Right atrium auricular region (tissue), 2 donors: ENCODE measurements around the gene MAPT. TPM values are rescaled to one million over a fixed set of nuclear protein-coding genes. Genes with fewer than 3 reads are reported as not detected.

Source experiments
- DNase-seq: peaks from one replicate; pipeline ENCODE4 v3.0.0-alpha.2; 2019; ENCODE audit warnings: low spot score
- H3K27ac ChIP-seq, 2 donors: fragments of 200-600 bp; sonication (generic); 1 replicate in 1 of 2; 2 replicates in 1 of 2; pipeline ENCODE4 v1.5.1; 2016 to 2019
- H3K27me3 ChIP-seq, 2 donors: fragments of 200-600 bp; sonication (generic); one replicate each; pipeline versions ENCODE4 v1.5.1 to v1.6.0; 2017 to 2019
- H3K36me3 ChIP-seq: fragments of 200-600 bp; sonication (generic); one replicate; pipeline ENCODE4 v1.5.1; 2016
- H3K4me1 ChIP-seq, 2 donors: fragments of 200-600 bp; sonication (generic); one replicate each; pipeline versions ENCODE4 v1.5.1 to v1.6.0; 2017 to 2019
- H3K4me3 ChIP-seq, 2 donors: fragments of 200-600 bp; sonication (generic); 1 replicate in 1 of 2; 2 replicates in 1 of 2; pipeline ENCODE4 v1.5.1; 2017 to 2019; ENCODE audit warnings: mild to moderate bottlenecking in 1 of 2, moderate library complexity in 1 of 2
- H3K9me3 ChIP-seq, 2 donors: fragments of 200-600 bp; sonication (generic); one replicate each; pipeline ENCODE4 v1.5.1; 2019
- total RNA-seq, 2 donors: library from RNA; depleted of rRNA; stranded (reverse); fragments of >200 nt; gene quantifications; one replicate each; pipeline ENCODE4 v1.1.0, GENCODE V29; 2016
- TF ChIP-seq, protein P1 (sequence below), 2 donors: fragments of 200-600 bp; sonication (generic); IDR thresholded peaks; one replicate each; pipeline ENCODE4 v1.5.1; 2019; ENCODE audit warnings: antibody characterized with exemption in 2 of 2

Gene MAPT
- total RNA-seq, 2 donors from 2014 or later: 7.8 to 23.0 TPM

DNA sequence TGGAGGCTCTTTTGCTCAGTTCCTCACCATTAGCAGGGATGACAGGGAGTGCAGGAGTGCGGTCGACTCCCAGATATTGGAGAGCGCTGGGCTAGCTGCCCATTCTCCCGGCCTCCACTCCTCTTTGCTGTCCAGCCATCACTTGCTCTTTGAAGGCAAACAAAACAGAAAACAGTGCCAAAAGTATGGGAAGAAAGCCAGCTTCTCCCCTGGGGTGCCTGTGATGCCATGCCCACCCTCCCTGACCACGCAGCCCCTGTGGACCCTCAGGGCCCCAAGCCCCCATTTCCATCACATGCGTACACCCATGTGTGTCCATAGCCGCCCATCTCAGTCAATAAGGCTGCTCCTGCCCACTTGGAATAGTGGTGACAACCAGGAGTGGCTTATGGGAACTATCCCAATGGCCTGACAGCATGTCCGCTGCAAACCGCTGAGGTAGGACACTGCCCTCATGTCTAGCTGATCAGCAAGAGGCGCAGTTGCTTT is 30.0 kb downstream of the MAPT start:
- H3K9me3 ChIP-seq: peaks cover 6 to 16% of the 10 kb centered on the region in 2 donors
- H3K27me3 ChIP-seq: no peaks in the 10 kb centered on the region
- H3K36me3 ChIP-seq: no peaks in the 10 kb centered on the region
- no peaks in the 10 kb centered on the region for H3K4me1 ChIP-seq
- TF ChIP-seq, protein P1, sequence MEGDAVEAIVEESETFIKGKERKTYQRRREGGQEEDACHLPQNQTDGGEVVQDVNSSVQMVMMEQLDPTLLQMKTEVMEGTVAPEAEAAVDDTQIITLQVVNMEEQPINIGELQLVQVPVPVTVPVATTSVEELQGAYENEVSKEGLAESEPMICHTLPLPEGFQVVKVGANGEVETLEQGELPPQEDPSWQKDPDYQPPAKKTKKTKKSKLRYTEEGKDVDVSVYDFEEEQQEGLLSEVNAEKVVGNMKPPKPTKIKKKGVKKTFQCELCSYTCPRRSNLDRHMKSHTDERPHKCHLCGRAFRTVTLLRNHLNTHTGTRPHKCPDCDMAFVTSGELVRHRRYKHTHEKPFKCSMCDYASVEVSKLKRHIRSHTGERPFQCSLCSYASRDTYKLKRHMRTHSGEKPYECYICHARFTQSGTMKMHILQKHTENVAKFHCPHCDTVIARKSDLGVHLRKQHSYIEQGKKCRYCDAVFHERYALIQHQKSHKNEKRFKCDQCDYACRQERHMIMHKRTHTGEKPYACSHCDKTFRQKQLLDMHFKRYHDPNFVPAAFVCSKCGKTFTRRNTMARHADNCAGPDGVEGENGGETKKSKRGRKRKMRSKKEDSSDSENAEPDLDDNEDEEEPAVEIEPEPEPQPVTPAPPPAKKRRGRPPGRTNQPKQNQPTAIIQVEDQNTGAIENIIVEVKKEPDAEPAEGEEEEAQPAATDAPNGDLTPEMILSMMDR (IDR thresholded peaks at IDR 0.05): no peak
- H3K27ac ChIP-seq: no peak overlapping the region
- DNase-seq: no peak
- H3K4me3 ChIP-seq: no peak overlapping the region

DNA sequence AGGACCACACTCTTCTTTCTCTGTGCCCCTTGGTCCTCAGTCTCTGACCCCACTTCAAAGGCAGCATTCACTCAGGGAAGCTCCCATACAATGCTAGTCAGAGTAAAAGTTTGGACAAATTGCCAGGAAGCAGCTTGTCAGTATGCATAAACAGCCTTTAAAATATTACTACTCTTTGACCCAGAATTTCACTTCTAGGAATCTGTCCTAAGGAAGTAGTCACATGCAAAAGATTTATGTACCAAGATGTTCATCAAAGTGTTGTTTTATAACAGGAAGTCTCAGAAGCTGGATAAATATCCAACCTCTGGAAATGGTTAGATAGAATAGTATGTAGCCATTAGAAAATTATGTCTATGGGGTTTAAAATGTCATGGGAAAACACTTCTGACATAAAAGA is 31.0 kb downstream of the MAPT start:
- Histone ChIP-seq H3K27ac (no peak overlapping the region), H3K9me3 (peaks cover 6 to 16% of the 10 kb centered on the region in 2 donors), H3K4me1 (no peaks in the 10 kb centered on the region), H3K27me3 (no peaks in the 10 kb centered on the region), H3K36me3 (no peaks in the 10 kb centered on the region), H3K4me3 (no peak overlapping the region)
- no peak for DNase-seq
- TF ChIP-seq, protein P1 (IDR thresholded peaks at IDR 0.05): no peak

DNA sequence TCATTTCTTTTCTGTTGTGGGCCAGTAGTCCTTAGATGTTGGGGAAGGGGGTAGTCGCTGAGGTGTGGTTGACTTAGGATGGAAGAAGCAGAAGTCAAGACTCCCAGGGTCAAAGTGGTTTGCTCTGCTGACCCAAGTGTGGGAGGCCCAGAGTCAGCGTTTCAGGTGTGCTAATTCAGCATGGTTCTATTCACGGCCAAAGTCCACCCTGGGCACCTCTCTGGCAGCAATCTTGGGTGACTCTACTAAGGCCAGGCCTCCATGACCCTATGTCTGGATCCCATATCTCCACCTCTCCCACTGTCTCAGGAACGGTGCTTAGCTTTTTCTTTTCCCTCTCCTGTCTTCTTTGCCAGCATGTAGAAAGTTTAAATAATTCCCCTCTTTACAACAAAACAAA is 32.9 kb downstream of the MAPT start:
- TF ChIP-seq, protein P1 (IDR thresholded peaks at IDR 0.05): no peak
- Histone ChIP-seq H3K36me3 (no peaks in the 10 kb centered on the region), H3K4me1 (no peaks in the 10 kb centered on the region), H3K27me3 (no peaks in the 10 kb centered on the region), H3K9me3 (peaks cover 6 to 16% of the 10 kb centered on the region in 2 donors), H3K4me3 (no peak overlapping the region), H3K27ac (no peak overlapping the region)
- DNase-seq: no peak

DNA sequence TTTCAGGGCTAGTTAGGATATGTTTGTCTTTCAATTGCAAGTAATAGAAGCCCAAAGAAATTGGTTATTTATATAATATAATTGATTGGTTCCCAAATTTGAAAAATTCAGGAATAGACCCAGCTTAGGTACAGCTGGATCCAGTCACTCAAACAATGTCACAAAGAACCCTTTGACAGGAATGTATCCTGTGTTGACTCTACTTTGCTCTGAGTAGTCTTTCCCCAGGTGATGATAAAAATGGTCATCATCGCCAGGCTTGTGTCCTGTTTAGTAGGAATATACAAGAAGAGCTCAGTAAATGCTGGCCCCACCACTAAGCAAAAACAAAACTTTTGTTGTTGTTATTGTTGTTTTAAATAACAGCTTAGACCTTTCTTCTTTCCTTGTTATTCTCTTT is 35.0 kb downstream of the MAPT start:
- TF ChIP-seq, protein P1 (IDR thresholded peaks at IDR 0.05): no peak
- H3K4me1 ChIP-seq: no peaks in the 10 kb centered on the region
- no peaks in the 10 kb centered on the region for H3K27me3 ChIP-seq
- H3K4me3 ChIP-seq: no peak overlapping the region
- DNase-seq: no peak
- H3K9me3 ChIP-seq: peaks cover 6 to 16% of the 10 kb centered on the region in 2 donors
- H3K27ac ChIP-seq: no peak overlapping the region
- H3K36me3 ChIP-seq: no peaks in the 10 kb centered on the region

DNA sequence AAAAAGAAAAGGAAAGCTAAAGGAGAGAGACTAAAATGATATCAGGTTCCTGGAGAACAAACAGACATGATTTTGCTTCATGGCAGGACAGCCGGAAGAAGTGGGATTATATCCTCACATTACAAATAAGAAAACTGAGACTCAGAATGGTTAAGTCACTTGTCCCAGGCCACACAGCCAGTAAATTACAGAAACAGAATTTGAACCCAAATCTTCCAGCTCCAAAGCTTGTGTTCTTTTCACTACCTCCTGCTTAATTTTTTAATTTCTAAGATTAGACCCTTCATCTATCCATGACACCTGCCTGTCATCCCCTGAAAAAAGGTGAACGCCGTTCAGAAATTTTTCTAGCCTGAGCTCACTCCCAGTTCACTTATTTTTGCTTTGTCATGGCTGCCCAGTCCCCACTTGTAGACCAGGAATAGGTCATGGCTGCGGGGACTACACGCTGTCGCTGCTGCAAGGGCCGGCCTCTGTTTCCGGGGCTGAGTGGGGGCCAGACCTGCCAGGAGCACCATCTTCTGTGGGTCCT is 36.1 kb downstream of the MAPT start:
- no peak overlapping the region for H3K4me3 ChIP-seq
- H3K4me1 ChIP-seq: no peaks in the 10 kb centered on the region
- H3K36me3 ChIP-seq: no peaks in the 10 kb centered on the region
- H3K27ac ChIP-seq: no peak overlapping the region
- DNase-seq: no peak
- peaks cover 6 to 16% of the 10 kb centered on the region in 2 donors for H3K9me3 ChIP-seq
- TF ChIP-seq, protein P1 (IDR thresholded peaks at IDR 0.05): no peak
- H3K27me3 ChIP-seq: no peaks in the 10 kb centered on the region

DNA sequence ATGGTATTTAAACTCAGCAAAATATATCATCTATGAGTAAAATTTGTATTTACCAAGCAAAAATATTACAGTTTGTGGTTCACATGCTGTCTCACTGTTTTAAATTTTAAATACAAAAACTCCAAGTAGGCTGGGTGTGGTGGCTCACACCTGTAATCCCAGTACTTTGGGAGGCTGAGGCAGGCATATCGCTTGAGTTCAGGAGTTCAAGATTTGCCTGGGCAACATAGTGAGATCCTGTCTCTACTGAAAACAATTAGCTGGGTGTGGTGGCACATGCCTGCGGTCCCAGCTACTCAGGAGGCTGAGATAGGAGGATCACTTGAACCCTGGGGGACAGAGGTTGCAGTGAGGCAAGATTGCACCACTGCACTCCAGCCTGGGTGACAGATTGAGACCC is 37.3 kb downstream of the MAPT start:
- TF ChIP-seq, protein P1 (IDR thresholded peaks at IDR 0.05): no peak
- H3K27ac ChIP-seq: no peak overlapping the region

More for the DNA sequence above, 37.3 kb downstream of the MAPT start:
- no peak for DNase-seq
- Histone ChIP-seq H3K4me1 (no peaks in the 10 kb centered on the region), H3K27me3 (no peaks in the 10 kb centered on the region), H3K4me3 (no peak overlapping the region), H3K9me3 (peaks cover 6 to 16% of the 10 kb centered on the region in 2 donors), H3K36me3 (no peaks in the 10 kb centered on the region)
